ENCODE measurements around the gene CERK. TPM values are rescaled to one million over a fixed set of nuclear protein-coding genes. Genes with fewer than 3 reads are reported as not detected.

The CERK gene
- total and polyA plus RNA-seq, 8 donors, result 25.0 to 44.0 (median 40.4) TPM

- no peak for ATAC-seq
- TF ChIP-seq CTCF (IDR thresholded peaks at IDR 0.05), result no peak
- peaks cover 0 to 19% of the 10 kb centered on the region in 2 donors for H3K4me1 ChIP-seq
- H3K27me3 ChIP-seq, result no peaks in the 10 kb centered on the region
- intact Hi-C loops (cut with DNase I), result no loop called here
- no peaks in the 10 kb centered on the region for H3K9me3 ChIP-seq
- no peak overlapping the region for H3K4me3 ChIP-seq
- peaks cover 0 to 24% of the 10 kb centered on the region in 2 donors for H3K36me3 ChIP-seq
- no peak overlapping the region for H3K27ac ChIP-seq
- DNase-seq, result peak in 1 of 4 donors; percentile 70
These were observed 79.8 kb downstream of the CERK start for GRCh38 chr22:46657996-46658947.

GRCh38 chr22:46657655-46657953, 80.4 kb downstream of the CERK start:
- no peak for ATAC-seq
- H3K36me3 ChIP-seq, result peaks cover 0 to 17% of the 10 kb centered on the region in 2 donors

GRCh38 chr22:46656856-46657654, 81.0 kb downstream of the CERK start:
- intact Hi-C loops (cut with DNase I), result no loop called here
- no peak for TF ChIP-seq CTCF (IDR thresholded peaks at IDR 0.05)
- peaks cover 0 to 29% of the 10 kb centered on the region in 2 donors for H3K4me1 ChIP-seq
- H3K9me3 ChIP-seq, result no peaks in the 10 kb centered on the region
- no peak overlapping the region for H3K27ac ChIP-seq
- no peaks in the 10 kb centered on the region for H3K27me3 ChIP-seq
- no peak overlapping the region for H3K4me3 ChIP-seq
- peaks cover 0 to 11% of the 10 kb centered on the region in 2 donors for H3K36me3 ChIP-seq
- DNase-seq, result peak in 1 of 4 donors; percentile 61
- ATAC-seq, result no peak

More at GRCh38 chr22:46657655-46657953, 80.4 kb downstream of the CERK start:
- no peaks in the 10 kb centered on the region for H3K27me3 ChIP-seq
- no peaks in the 10 kb centered on the region for H3K9me3 ChIP-seq
- DNase-seq, result no peak
- H3K27ac ChIP-seq, result no peak overlapping the region
- H3K4me1 ChIP-seq, result peaks cover 0 to 25% of the 10 kb centered on the region in 2 donors
- intact Hi-C loops (cut with DNase I), result no loop called here
- no peak overlapping the region for H3K4me3 ChIP-seq
- no peak for TF ChIP-seq CTCF (IDR thresholded peaks at IDR 0.05)

GRCh38 chr22:46655861-46656608, 82.0 kb downstream of the CERK start:
- Histone ChIP-seq H3K4me3 (no peak overlapping the region), H3K36me3 (peaks cover 0 to 10% of the 10 kb centered on the region in 2 donors), H3K9me3 (no peaks in the 10 kb centered on the region), H3K4me1 (peaks cover 0 to 31% of the 10 kb centered on the region in 2 donors), H3K27me3 (no peaks in the 10 kb centered on the region), H3K27ac (no peak overlapping the region)
- TF ChIP-seq CTCF (IDR thresholded peaks at IDR 0.05), result no peak
- peak in 1 of 4 donors; percentile 77 for DNase-seq
- no peak for ATAC-seq
- intact Hi-C loops (cut with DNase I), result no loop called here
